HG03135 (cell line): ENCODE data around the gene LUM.

Experiments used
- ATAC-seq: cut with Tn5 transposase; IDR thresholded peaks from one replicate; pipeline ENCODE4 v1.9.1; 2021; ENCODE audit warnings: mild to moderate bottlenecking, moderate library complexity; ENCODE audit not compliant: unreplicated experiment

The LUM gene

GRCh38 chr12:91111366-91112325 lies at the start of gene LUM:
LUM (minus strand) TSS chr12:91111494; CDS start chr12:91108979, 2,515 bp downstream.
- no peak for ATAC-seq

GRCh38 chr12:91161009-91161408 lies 49.7 kb upstream of the LUM start:
- no peak for ATAC-seq

- ATAC-seq: no peak
Observed at GRCh38 chr12:91155990-91156389, 44.7 kb upstream of the LUM start.

- ATAC-seq: no peak
Observed at GRCh38 chr12:91154131-91154530, 42.8 kb upstream of the LUM start.

GRCh38 chr12:91144053-91144452 lies 32.8 kb upstream of the LUM start:
- no peak for ATAC-seq

GRCh38 chr12:91143206-91143605 lies 31.9 kb upstream of the LUM start:
- ATAC-seq: no peak

GRCh38 chr12:91142221-91142631 lies 30.9 kb upstream of the LUM start:
- no peak for ATAC-seq

- ATAC-seq: no peak
Observed at GRCh38 chr12:91140026-91140931, 29.0 kb upstream of the LUM start.

GRCh38 chr12:91139286-91139685 lies 28.0 kb upstream of the LUM start:
- no peak for ATAC-seq

GRCh38 chr12:91138337-91138920 lies 27.1 kb upstream of the LUM start:
- no peak for ATAC-seq

- no peak for ATAC-seq
Observed at GRCh38 chr12:91133871-91134270, 22.6 kb upstream of the LUM start.

GRCh38 chr12:91129662-91130362 lies 18.5 kb upstream of the LUM start:
- ATAC-seq: no peak

- no peak for ATAC-seq
Observed at GRCh38 chr12:91127751-91128150, 16.5 kb upstream of the LUM start.

GRCh38 chr12:91127306-91127705 lies 16.0 kb upstream of the LUM start:
- no peak for ATAC-seq

- ATAC-seq: no peak
Observed at GRCh38 chr12:91126516-91126915, 15.2 kb upstream of the LUM start.

GRCh38 chr12:91123236-91123916 lies 12.1 kb upstream of the LUM start:
- ATAC-seq: no peak

GRCh38 chr12:91120781-91121180 lies 9.5 kb upstream of the LUM start:
- ATAC-seq: no peak

- ATAC-seq: no peak
Observed at GRCh38 chr12:91119089-91119488, 7.8 kb upstream of the LUM start.

- no peak for ATAC-seq
Observed at GRCh38 chr12:91113621-91114020, 2.3 kb upstream of the LUM start.

- ATAC-seq: no peak
Observed at GRCh38 chr12:91110311-91110924, 876 bp downstream of the LUM start.
